Mesothelial cell of epicardium (in vitro differentiated cells): ENCODE results near the gene CBLB. TPM values are rescaled to one million over a fixed set of nuclear protein-coding genes. Genes with fewer than 3 reads are reported as not detected.

Experiments used
- DNase-seq, 2 experiments: peaks; one replicate each; pipeline ENCODE4 v3.0.0; 2021; ENCODE audit warnings: low spot score in 2 of 2; ENCODE audit not compliant: unreplicated experiment in 2 of 2
- H3K27ac Mint-ChIP-seq: 2 replicates; pipeline ENCODE4 v1.8.0; 2021; ENCODE audit warnings: mixed read lengths
- H3K27me3 Mint-ChIP-seq: 2 replicates; pipeline ENCODE4 v1.8.0; 2021; ENCODE audit warnings: low read depth, mixed read lengths
- H3K36me3 Mint-ChIP-seq: 2 replicates; pipeline ENCODE4 v1.8.0; 2021; ENCODE audit warnings: mixed read lengths
- H3K4me1 Mint-ChIP-seq: 2 replicates; pipeline ENCODE4 v1.8.0; 2021; ENCODE audit warnings: mixed read lengths
- H3K4me3 Mint-ChIP-seq: 2 replicates; pipeline ENCODE4 v1.8.0; 2021; ENCODE audit warnings: mild to moderate bottlenecking, moderate library complexity, mixed read lengths
- H3K9me3 Mint-ChIP-seq: 2 replicates; pipeline ENCODE4 v1.8.0; 2021; ENCODE audit warnings: mixed read lengths
- CTCF ChIP-seq: fragments of 200-600 bp; sonication (generic); IDR thresholded peaks from one replicate; pipeline ENCODE4 v1.5.0; 2021; ENCODE audit warnings: antibody characterized with exemption; ENCODE audit not compliant: unreplicated experiment
- total RNA-seq: library from RNA; stranded (reverse); gene quantifications from 3 replicates; pipeline ENCODE4 v1.2.1, GENCODE V29; 2021

Gene CBLB
- total RNA-seq, 1 donor from 2014 or later, result 116 TPM

- no peak for TF ChIP-seq CTCF
- Mint-ChIP-seq H3K27ac (no peak overlapping the region), H3K9me3 (peaks cover 6% of the 10 kb centered on the region), H3K27me3 (no peaks in the 10 kb centered on the region), H3K4me3 (no peak overlapping the region), H3K4me1 (no peaks in the 10 kb centered on the region), H3K36me3 (peaks cover 55% of the 10 kb centered on the region)
- DNase-seq, result no peak
Measured at GRCh38 chr3:105715372-105715771, 153.4 kb downstream of the CBLB start.

- peaks cover 55% of the 10 kb centered on the region for H3K36me3 Mint-ChIP-seq
- peaks cover 14% of the 10 kb centered on the region for H3K9me3 Mint-ChIP-seq
- no peak for TF ChIP-seq CTCF
- H3K4me1 Mint-ChIP-seq, result no peaks in the 10 kb centered on the region
- H3K27me3 Mint-ChIP-seq, result no peaks in the 10 kb centered on the region
- no peak overlapping the region for H3K27ac Mint-ChIP-seq
- no peak for DNase-seq
- H3K4me3 Mint-ChIP-seq, result no peak overlapping the region
Measured at GRCh38 chr3:105714453-105714852, 154.4 kb downstream of the CBLB start.

GRCh38 chr3:105708980-105709379, 159.8 kb downstream of the CBLB start:
- H3K4me1 Mint-ChIP-seq, result peaks cover 6% of the 10 kb centered on the region
- no peak overlapping the region for H3K27ac Mint-ChIP-seq
- H3K36me3 Mint-ChIP-seq, result peaks cover 32% of the 10 kb centered on the region
- H3K9me3 Mint-ChIP-seq, result peaks cover 14% of the 10 kb centered on the region
- no peak for TF ChIP-seq CTCF
- no peak for DNase-seq
- H3K4me3 Mint-ChIP-seq, result no peak overlapping the region
- no peaks in the 10 kb centered on the region for H3K27me3 Mint-ChIP-seq

GRCh38 chr3:105707009-105707408, 161.8 kb downstream of the CBLB start:
- no peak overlapping the region for H3K27ac Mint-ChIP-seq
- H3K4me1 Mint-ChIP-seq, result peaks cover 11% of the 10 kb centered on the region
- DNase-seq, result no peak
- peaks cover 39% of the 10 kb centered on the region for H3K36me3 Mint-ChIP-seq
- peaks cover 16% of the 10 kb centered on the region for H3K9me3 Mint-ChIP-seq
- TF ChIP-seq CTCF, result no peak
- no peaks in the 10 kb centered on the region for H3K27me3 Mint-ChIP-seq
- H3K4me3 Mint-ChIP-seq, result no peak overlapping the region

- no peak for DNase-seq
- H3K27me3 Mint-ChIP-seq, result no peaks in the 10 kb centered on the region
- no peak overlapping the region for H3K27ac Mint-ChIP-seq
- H3K36me3 Mint-ChIP-seq, result peaks cover 41% of the 10 kb centered on the region
- H3K4me3 Mint-ChIP-seq, result no peak overlapping the region
- TF ChIP-seq CTCF, result no peak
- peaks cover 8% of the 10 kb centered on the region for H3K9me3 Mint-ChIP-seq
- H3K4me1 Mint-ChIP-seq, result peaks cover 11% of the 10 kb centered on the region
Measured at GRCh38 chr3:105704726-105705410, 163.9 kb downstream of the CBLB start.
